Measurements from ENCODE around the gene ZG16B.

The ZG16B gene

GRCh38 chr16:2860826-2861567, 30.9 kb downstream of the ZG16B start:
- H3K4me1 ChIP-seq (ENCODE audit: control insufficient read depth in 1 of 2, insufficient read depth in 1 of 2, low read depth in 1 of 2, low read length in 1 of 2), result peaks cover 0 to 9% of the 10 kb centered on the region in 2 experiments
- TF ChIP-seq CTCF (IDR thresholded peaks at IDR 0.05), result no peak
- H3K27me3 ChIP-seq, result peaks cover 72% of the 10 kb centered on the region
- H3K4me3 ChIP-seq (ENCODE audit: low read depth in 1 of 2, low read length in 1 of 2), result no peak overlapping the region
- H3K27ac ChIP-seq, result no peak overlapping the region
- H3K36me3 ChIP-seq, result no peaks in the 10 kb centered on the region
- no peaks in the 10 kb centered on the region for H3K9me3 ChIP-seq

GRCh38 chr16:2865651-2866050, 35.5 kb downstream of the ZG16B start:
- H3K4me1 ChIP-seq (ENCODE audit: control insufficient read depth in 1 of 2, insufficient read depth in 1 of 2, low read depth in 1 of 2, low read length in 1 of 2), result peaks cover 12 to 13% of the 10 kb centered on the region in 2 experiments
- no peaks in the 10 kb centered on the region for H3K36me3 ChIP-seq
- no peak overlapping the region for H3K27ac ChIP-seq
- peaks cover 34% of the 10 kb centered on the region for H3K27me3 ChIP-seq
- no peak for TF ChIP-seq CTCF (IDR thresholded peaks at IDR 0.05)
- H3K4me3 ChIP-seq (ENCODE audit: low read depth in 1 of 2, low read length in 1 of 2), result no peak overlapping the region
- no peaks in the 10 kb centered on the region for H3K9me3 ChIP-seq

GRCh38 chr16:2866431-2866830, 36.3 kb downstream of the ZG16B start:
- Histone ChIP-seq H3K4me1 (ENCODE audit: control insufficient read depth in 1 of 2, insufficient read depth in 1 of 2, low read depth in 1 of 2, low read length in 1 of 2) (peaks cover 12 to 13% of the 10 kb centered on the region in 2 experiments), H3K36me3 (no peaks in the 10 kb centered on the region), H3K27ac (no peak overlapping the region), H3K9me3 (no peaks in the 10 kb centered on the region), H3K27me3 (peaks cover 34% of the 10 kb centered on the region), H3K4me3 (ENCODE audit: low read depth in 1 of 2, low read length in 1 of 2) (no peak overlapping the region)
- TF ChIP-seq CTCF (IDR thresholded peaks at IDR 0.05), result no peak

GRCh38 chr16:2867661-2867986, 37.5 kb downstream of the ZG16B start:
- Histone ChIP-seq H3K27ac (peak overlapping the region; percentile 83), H3K4me3 (ENCODE audit: low read depth in 1 of 2, low read length in 1 of 2) (peak overlapping the region; percentile 77), H3K36me3 (no peaks in the 10 kb centered on the region), H3K27me3 (peaks cover 35% of the 10 kb centered on the region), H3K9me3 (no peaks in the 10 kb centered on the region), H3K4me1 (ENCODE audit: control insufficient read depth in 1 of 2, insufficient read depth in 1 of 2, low read depth in 1 of 2, low read length in 1 of 2) (peaks cover 12 to 13% of the 10 kb centered on the region in 2 experiments)
- TF ChIP-seq CTCF (IDR thresholded peaks at IDR 0.05), result no peak

- H3K4me1 ChIP-seq (ENCODE audit: control insufficient read depth in 1 of 2, insufficient read depth in 1 of 2, low read depth in 1 of 2, low read length in 1 of 2), result peaks cover 12 to 13% of the 10 kb centered on the region in 2 experiments
- H3K36me3 ChIP-seq, result no peaks in the 10 kb centered on the region
- H3K27ac ChIP-seq, result peak overlapping the region; percentile 83
- peak overlapping the region; percentile 77 for H3K4me3 ChIP-seq (ENCODE audit: low read depth in 1 of 2, low read length in 1 of 2)
- H3K27me3 ChIP-seq, result peaks cover 32% of the 10 kb centered on the region
- peak; percentile 75 for TF ChIP-seq CTCF (IDR thresholded peaks at IDR 0.05)
- no peaks in the 10 kb centered on the region for H3K9me3 ChIP-seq
Observed at GRCh38 chr16:2867987-2868789, 38.1 kb downstream of the ZG16B start.

Measured in neutrophil (primary cell).